ENCODE data around the gene RPL27A.

- TF ChIP-seq POLR2A (IDR thresholded peaks at IDR 0.05; ENCODE audit: low read depth, low read length), result no peak
- no peak for TF ChIP-seq TAF1 (IDR thresholded peaks at IDR 0.05; ENCODE audit: borderline replicate concordance, low read depth, low read length)
- TF ChIP-seq POLR2AphosphoS5 (IDR thresholded peaks at IDR 0.05; ENCODE audit: low read depth, low read length), result no peak
These were observed 21.5 kb downstream of the RPL27A start for GRCh38 chr11:8704136-8704535.

Data from GM12892 (cell line).